ENCODE data around the gene EPB41L2.

GRCh38 chr6:131015025-131015591, 47.9 kb downstream of the EPB41L2 start:
- TF ChIP-seq CTCF (IDR thresholded peaks at IDR 0.05), result no peak
- no peak for TF ChIP-seq POLR2A (IDR thresholded peaks at IDR 0.05)
